Mesendoderm (in vitro differentiated cells): ENCODE results near the gene SYT8.
A peak's percentile ranks its signal among the peaks of the same experiment; 100 is the strongest.

Experiments used
- DNase-seq: peaks from one replicate; pipeline ENCODE4 v3.0.0; 2013
- H2AK5ac ChIP-seq: 2 replicates; pipeline ENCODE4 v1.6.1; 2013; ENCODE audit warnings: low read length, inconsistent platforms
- H2BK120ac ChIP-seq: 2 replicates; pipeline ENCODE4 v1.6.1; 2013; ENCODE audit warnings: low read depth, mild to moderate bottlenecking, low read length, moderate library complexity, mixed read lengths
- H2BK15ac ChIP-seq: replicated peaks from 2 replicates; pipeline ENCODE4 v1.6.1; 2013; ENCODE audit warnings: low read depth, mild to moderate bottlenecking, moderate library complexity
- H2BK5ac ChIP-seq: 2 replicates; pipeline ENCODE4 v1.6.1; 2013; ENCODE audit warnings: low read length, inconsistent platforms
- H3K18ac ChIP-seq: 2 replicates; pipeline ENCODE4 v1.6.1; 2013; ENCODE audit warnings: mild to moderate bottlenecking, low read length, mixed read lengths
- H3K23ac ChIP-seq: one replicate; pipeline ENCODE4 v1.6.1; 2013; ENCODE audit warnings: low read length
- H3K27ac ChIP-seq: 2 replicates; pipeline ENCODE4 v1.5.1; 2013; ENCODE audit warnings: low read depth, mild to moderate bottlenecking, inconsistent platforms, low read length, moderate library complexity
- H3K27me3 ChIP-seq: 2 replicates; pipeline ENCODE4 v1.6.1; 2013; ENCODE audit warnings: low read length, control low read depth, mild to moderate bottlenecking, inconsistent platforms; ENCODE audit not compliant: insufficient read depth, poor library complexity
- H3K36me3 ChIP-seq: 2 replicates; pipeline ENCODE4 v1.6.1; 2013; ENCODE audit warnings: low read length, inconsistent platforms; ENCODE audit not compliant: control insufficient read depth, insufficient read depth
- H3K4ac ChIP-seq: one replicate; pipeline ENCODE4 v1.6.1; 2013; ENCODE audit warnings: low read depth, mild to moderate bottlenecking, low read length, moderate library complexity
- H3K4me1 ChIP-seq: 2 replicates; pipeline ENCODE4 v1.6.1; 2013; ENCODE audit warnings: low read depth, low read length, inconsistent platforms; ENCODE audit not compliant: control insufficient read depth
- H3K4me2 ChIP-seq: 2 replicates; pipeline ENCODE4 v1.6.1; 2013; ENCODE audit warnings: low read length
- H3K4me3 ChIP-seq: 2 replicates; pipeline ENCODE4 v1.5.1; 2013; ENCODE audit warnings: mild to moderate bottlenecking, low read length
- H3K56ac ChIP-seq: one replicate; pipeline ENCODE4 v1.6.1; 2013; ENCODE audit warnings: low read length
- H3K79me1 ChIP-seq: 2 replicates; pipeline ENCODE4 v1.6.1; 2013; ENCODE audit warnings: low read length, inconsistent platforms
- H3K79me2 ChIP-seq: 2 replicates; pipeline ENCODE4 v1.6.1; 2013; ENCODE audit warnings: mild to moderate bottlenecking, low read length; ENCODE audit not compliant: control insufficient read depth, insufficient read depth
- H3K9ac ChIP-seq: 2 replicates; pipeline ENCODE4 v1.6.1; 2013; ENCODE audit warnings: low read length, inconsistent platforms
- H4K5ac ChIP-seq: one replicate; pipeline ENCODE4 v1.6.1; 2013; ENCODE audit warnings: low read length
- H4K8ac ChIP-seq: one replicate; pipeline ENCODE4 v1.6.1; 2013; ENCODE audit warnings: low read depth, mild to moderate bottlenecking, control low read depth, low read length, moderate library complexity
- WGBS: extraction: QIAGEN DNeasy Blood & Tissue Kit; methylation state at CpG from one replicate; pipeline ENCODE4 v1.1.7; 2013; ENCODE audit warnings: low lambda C conversion rate, missing lambda C conversion rate; ENCODE audit not compliant: insufficient coverage; ENCODE audit errors: extremely low coverage; 5-methylcytosine and 5-hydroxymethylcytosine counted together

SYT8 gene

DNA sequence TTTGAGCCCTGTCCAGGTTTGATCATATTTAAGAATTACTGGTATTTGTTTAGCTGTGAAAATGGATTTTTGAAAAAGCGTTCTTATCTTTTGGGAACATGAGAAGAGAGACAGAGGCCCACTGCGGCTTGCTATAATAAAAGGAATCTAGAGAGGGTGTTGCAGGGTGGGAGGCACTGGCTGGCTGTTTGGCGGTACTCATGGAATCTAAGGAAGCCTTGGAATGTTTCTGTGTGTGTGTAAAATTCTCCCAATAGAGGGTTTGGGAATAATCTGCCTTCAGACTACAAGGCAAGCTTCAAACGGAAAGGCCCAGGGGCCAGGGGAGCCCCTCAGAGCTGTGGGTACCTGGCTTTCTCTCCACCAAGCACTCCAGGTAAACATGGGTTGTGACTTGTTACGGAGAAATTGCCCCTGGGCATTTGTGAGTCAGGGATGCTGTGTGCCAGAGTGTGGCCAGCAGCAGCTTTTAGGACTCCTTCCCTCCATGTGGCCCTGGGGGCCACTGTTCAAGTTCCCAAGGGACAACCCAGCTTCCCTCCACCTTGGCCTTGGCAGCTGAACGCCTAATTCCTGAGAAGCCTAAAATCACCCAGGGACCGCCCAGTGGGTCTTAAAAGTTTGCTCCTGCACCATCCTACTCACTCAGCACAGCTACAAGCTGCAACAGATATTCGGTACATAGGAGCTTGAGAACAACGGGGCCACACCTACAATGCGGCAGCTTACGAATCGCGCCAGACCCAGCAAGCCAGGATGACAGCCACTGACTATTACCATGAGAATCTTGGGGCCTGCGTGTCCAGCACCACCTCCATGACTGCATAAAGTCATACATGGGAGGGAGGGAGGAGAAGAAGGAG, 14.1 kb upstream of the SYT8 start:
- WGBS = no CpG with 5 or more reads among the region's 14 CpGs
- no peak overlapping the region for H2AK5ac ChIP-seq
- H3K18ac ChIP-seq = no peak overlapping the region
- H3K79me2 ChIP-seq = no peaks in the 10 kb centered on the region
- H2BK15ac ChIP-seq = no peak overlapping the region
- H4K5ac ChIP-seq = no peak overlapping the region
- H3K4ac ChIP-seq = no peak overlapping the region
- H3K23ac ChIP-seq = no peak overlapping the region
- no peak overlapping the region for H3K9ac ChIP-seq
- no peak overlapping the region for H4K8ac ChIP-seq
- H3K27ac ChIP-seq = no peak overlapping the region
- no peaks in the 10 kb centered on the region for H3K4me1 ChIP-seq
- no peak overlapping the region for H3K56ac ChIP-seq
- H3K79me1 ChIP-seq = no peaks in the 10 kb centered on the region
- no peaks in the 10 kb centered on the region for H3K27me3 ChIP-seq
- no peak overlapping the region for H3K4me3 ChIP-seq
- H2BK120ac ChIP-seq = no peak overlapping the region
- H3K4me2 ChIP-seq = no peak overlapping the region
- no peak overlapping the region for H2BK5ac ChIP-seq
- no peaks in the 10 kb centered on the region for H3K36me3 ChIP-seq
- DNase-seq = no peak

DNA sequence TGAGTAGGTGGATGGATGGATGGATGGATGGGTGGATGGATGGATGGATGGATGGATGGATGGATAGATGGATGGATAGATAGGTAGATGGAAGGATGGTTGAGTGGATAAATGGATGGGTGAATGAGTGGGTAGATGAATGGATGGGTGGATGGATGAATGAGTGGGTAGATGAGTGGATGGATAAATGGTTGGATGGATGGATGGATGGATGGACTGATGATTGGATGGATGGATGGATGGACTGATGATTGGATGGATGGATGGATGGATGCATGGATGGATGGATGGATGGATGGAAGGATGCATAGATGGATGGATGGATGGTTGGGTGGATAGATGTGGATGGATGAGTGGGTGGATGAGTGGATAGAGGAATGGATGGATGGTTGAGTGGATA, 13.2 kb upstream of the SYT8 start:
- H2BK15ac ChIP-seq = no peak overlapping the region
- no peaks in the 10 kb centered on the region for H3K79me1 ChIP-seq
- no peak overlapping the region for H3K27ac ChIP-seq
- H3K79me2 ChIP-seq = no peaks in the 10 kb centered on the region
- H4K5ac ChIP-seq = no peak overlapping the region
- H3K4ac ChIP-seq = no peak overlapping the region
- DNase-seq = no peak
- H2BK120ac ChIP-seq = no peak overlapping the region
- H3K56ac ChIP-seq = no peak overlapping the region
- no peaks in the 10 kb centered on the region for H3K4me1 ChIP-seq
- H3K9ac ChIP-seq = no peak overlapping the region
- H3K23ac ChIP-seq = no peak overlapping the region
- no peak overlapping the region for H3K4me2 ChIP-seq
- no peaks in the 10 kb centered on the region for H3K27me3 ChIP-seq
- H4K8ac ChIP-seq = no peak overlapping the region
- no peak overlapping the region for H3K4me3 ChIP-seq
- no peak overlapping the region for H3K18ac ChIP-seq
- no peak overlapping the region for H2BK5ac ChIP-seq
- H3K36me3 ChIP-seq = no peaks in the 10 kb centered on the region
- no peak overlapping the region for H2AK5ac ChIP-seq

DNA sequence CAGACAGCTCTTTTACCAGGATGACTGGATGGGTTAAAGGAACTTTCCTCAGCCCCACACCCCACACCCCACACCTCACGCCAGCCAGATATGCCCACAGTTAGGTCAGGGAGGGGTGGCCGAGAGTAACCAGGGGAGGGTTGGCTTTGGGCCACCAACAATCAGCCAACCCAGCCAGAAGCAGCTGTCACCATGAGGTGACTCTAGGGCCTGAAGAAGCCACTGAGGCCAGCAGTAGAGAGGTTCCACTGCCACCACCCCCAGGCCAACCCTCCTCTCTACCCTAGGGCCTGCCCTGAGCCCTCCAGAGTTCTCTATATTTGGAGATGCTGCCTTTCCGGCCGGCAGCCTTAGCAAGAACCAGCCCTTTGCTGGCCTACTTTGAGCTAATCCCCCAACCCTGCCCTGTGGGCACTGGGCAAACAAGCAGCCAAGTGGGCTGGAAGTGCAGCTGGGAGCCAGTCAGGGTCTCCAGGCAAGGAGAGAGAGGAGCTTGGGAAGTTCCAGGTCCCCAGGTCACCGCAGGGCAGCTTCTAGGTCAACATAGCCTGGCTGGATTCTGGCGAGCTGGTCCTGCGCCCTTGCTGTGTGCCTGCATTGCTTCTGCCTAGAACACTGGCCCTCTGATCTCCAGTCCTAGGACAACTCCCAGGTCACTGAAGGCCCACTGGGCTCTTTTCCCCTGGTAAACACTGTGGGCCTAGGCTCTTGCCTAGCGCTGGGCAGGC, 12.0 kb upstream of the SYT8 start:
- no peak for DNase-seq
- H3K27ac ChIP-seq = no peak overlapping the region
- no peak overlapping the region for H4K8ac ChIP-seq
- no peak overlapping the region for H3K56ac ChIP-seq
- H3K9ac ChIP-seq = no peak overlapping the region
- H3K27me3 ChIP-seq = no peaks in the 10 kb centered on the region
- no peak overlapping the region for H2BK5ac ChIP-seq
- H3K4me1 ChIP-seq = no peaks in the 10 kb centered on the region
- no peak overlapping the region for H2AK5ac ChIP-seq
- no peak overlapping the region for H3K4me3 ChIP-seq
- H3K79me1 ChIP-seq = no peaks in the 10 kb centered on the region
- H2BK15ac ChIP-seq = no peak overlapping the region
- H3K18ac ChIP-seq = no peak overlapping the region
- H2BK120ac ChIP-seq = no peak overlapping the region
- WGBS = no CpG with 5 or more reads among the region's 8 CpGs
- H4K5ac ChIP-seq = no peak overlapping the region
- no peak overlapping the region for H3K4ac ChIP-seq
- no peak overlapping the region for H3K4me2 ChIP-seq
- H3K79me2 ChIP-seq = no peaks in the 10 kb centered on the region
- H3K36me3 ChIP-seq = no peaks in the 10 kb centered on the region
- no peak overlapping the region for H3K23ac ChIP-seq

DNA sequence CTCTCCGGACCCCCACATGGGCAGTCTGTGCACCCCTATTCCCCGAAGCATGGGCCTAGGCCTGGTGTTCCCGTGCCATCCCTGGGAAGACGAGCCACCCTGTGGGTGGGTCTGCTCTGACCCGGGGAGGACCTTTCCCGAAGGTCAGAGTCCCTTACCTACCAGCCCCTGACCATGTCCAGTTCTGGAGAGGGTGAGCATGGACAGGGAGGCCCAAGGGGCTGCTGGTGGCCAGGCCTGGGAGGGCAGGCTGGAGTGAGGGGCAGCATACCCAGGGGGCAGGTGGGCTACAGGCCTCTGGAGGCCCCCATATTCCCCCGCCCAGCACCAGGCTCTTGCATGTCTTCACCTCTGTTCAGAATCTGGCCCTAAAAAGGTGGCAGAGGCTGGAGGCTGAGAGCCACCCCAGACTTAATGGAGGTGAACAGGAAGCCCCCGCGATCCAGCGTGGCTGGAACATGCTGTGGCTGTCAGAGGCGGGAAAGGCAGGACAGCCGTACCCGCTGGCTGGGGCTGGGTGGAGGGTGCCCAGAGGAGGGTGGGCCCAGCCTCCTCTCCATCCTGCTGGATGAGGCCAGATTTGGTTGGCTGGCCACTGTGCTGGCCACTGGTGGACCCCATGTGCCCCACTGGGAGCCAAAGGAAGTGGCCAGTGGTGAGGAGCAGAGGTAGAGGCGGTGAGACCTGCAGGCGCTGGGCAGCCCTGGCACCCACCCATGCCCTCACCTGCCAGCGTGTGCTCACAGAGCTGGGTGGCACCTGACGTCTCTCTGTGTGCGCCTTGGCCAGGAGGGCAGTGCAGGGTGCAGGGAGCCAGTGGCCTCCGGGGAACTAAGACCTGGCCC, 11.2 kb upstream of the SYT8 start:
- no peak overlapping the region for H4K5ac ChIP-seq
- no peak overlapping the region for H3K18ac ChIP-seq
- H3K4ac ChIP-seq = no peak overlapping the region
- H3K4me1 ChIP-seq = no peaks in the 10 kb centered on the region
- H3K9ac ChIP-seq = no peak overlapping the region
- DNase-seq = no peak
- no peak overlapping the region for H3K56ac ChIP-seq
- no peak overlapping the region for H4K8ac ChIP-seq
- WGBS = no CpG with 5 or more reads among the region's 19 CpGs
- no peak overlapping the region for H3K27ac ChIP-seq
- no peak overlapping the region for H2BK120ac ChIP-seq
- H2AK5ac ChIP-seq = no peak overlapping the region
- H3K4me3 ChIP-seq = no peak overlapping the region
- H3K79me1 ChIP-seq = no peaks in the 10 kb centered on the region
- H3K36me3 ChIP-seq = no peaks in the 10 kb centered on the region
- H3K79me2 ChIP-seq = no peaks in the 10 kb centered on the region
- no peak overlapping the region for H2BK5ac ChIP-seq
- no peaks in the 10 kb centered on the region for H3K27me3 ChIP-seq
- no peak overlapping the region for H2BK15ac ChIP-seq
- no peak overlapping the region for H3K23ac ChIP-seq
- H3K4me2 ChIP-seq = no peak overlapping the region

DNA sequence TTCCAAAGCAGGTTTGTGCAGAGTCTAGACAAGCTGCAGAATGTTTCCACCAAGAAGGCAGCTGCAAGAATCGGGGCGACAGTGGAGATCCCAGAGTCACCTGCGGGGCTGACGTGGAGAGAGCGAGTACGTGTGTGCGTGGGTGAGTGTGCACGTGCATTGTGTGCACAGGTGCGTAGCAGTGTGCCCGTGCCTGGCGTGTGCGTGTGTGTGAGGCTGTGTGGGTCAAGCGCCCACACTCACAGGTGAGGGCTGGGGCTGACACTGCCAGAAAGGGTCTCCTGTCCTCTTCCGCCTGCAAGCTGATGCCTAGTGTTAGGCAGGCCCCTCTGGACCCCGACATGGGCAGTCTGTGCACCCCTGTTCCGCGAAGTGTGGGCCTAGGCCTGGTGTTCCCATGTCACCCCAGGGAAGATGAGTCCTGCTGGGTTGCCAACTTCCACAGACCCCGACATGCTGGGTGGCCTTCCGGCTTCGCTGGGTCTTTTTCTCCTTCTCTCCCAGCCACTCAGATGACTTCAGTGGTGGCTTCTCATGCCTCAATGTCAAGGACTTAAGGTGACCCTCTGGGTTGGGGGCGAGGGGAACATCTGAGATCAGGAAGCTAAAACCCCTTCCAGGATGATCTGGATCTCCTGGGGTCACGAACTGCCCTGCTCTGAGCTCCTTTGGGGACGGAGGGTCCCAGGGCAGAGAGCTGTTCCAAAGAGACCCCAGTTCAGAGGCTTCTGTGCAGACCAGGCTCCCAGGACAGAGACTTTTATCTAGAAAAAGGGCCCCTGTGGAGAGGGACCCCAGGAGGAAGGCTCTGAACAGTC, 10.4 kb upstream of the SYT8 start:
- Histone ChIP-seq H2BK15ac (no peak overlapping the region), H3K36me3 (no peaks in the 10 kb centered on the region), H3K18ac (no peak overlapping the region), H3K4me1 (no peaks in the 10 kb centered on the region), H3K56ac (peak overlapping the region; percentile 3), H3K4me3 (no peak overlapping the region), H3K9ac (no peak overlapping the region), H3K23ac (no peak overlapping the region), H2AK5ac (no peak overlapping the region), H3K27me3 (no peaks in the 10 kb centered on the region), H2BK5ac (no peak overlapping the region), H3K27ac (no peak overlapping the region), H2BK120ac (no peak overlapping the region), H4K8ac (no peak overlapping the region), H3K79me2 (no peaks in the 10 kb centered on the region), H3K4me2 (no peak overlapping the region), H3K79me1 (no peaks in the 10 kb centered on the region), H4K5ac (no peak overlapping the region), H3K4ac (no peak overlapping the region)
- DNase-seq = no peak
- no CpG with 5 or more reads among the region's 23 CpGs for WGBS
